ENCODE measurements around the gene NPHS1. TPM values are rescaled to one million over a fixed set of nuclear protein-coding genes. Genes with fewer than 3 reads are reported as not detected.

The NPHS1 gene
- total and polyA plus RNA-seq, 2 experiments from 2014 or later: not detected

DNA sequence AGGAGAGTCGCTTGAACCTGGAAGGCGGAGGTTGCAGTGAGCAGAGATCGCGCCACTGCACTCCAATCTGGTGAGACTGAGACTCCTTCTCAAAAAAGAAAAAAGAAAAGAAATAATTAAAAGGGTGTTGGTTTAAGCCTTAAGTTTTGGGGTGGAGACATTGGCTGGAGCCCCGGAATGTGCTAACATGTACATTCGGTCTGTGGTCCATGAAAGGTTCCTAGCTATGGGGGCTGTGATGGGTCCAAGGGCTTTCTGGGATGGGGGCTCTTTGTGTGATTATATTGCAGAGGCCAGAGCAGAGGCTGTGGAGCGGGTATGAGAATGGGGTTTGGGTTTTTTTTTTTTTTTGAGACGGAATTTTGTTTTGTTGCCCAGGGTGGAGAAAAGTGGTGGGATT is 33.6 kb upstream of the NPHS1 start:
- no peaks in the 10 kb centered on the region for H3K4me1 ChIP-seq (ENCODE audit: insufficient read depth)
- H3F3A ChIP-seq (ENCODE audit: insufficient read depth): peaks cover 11% of the 10 kb centered on the region; the same call in 1 of the 2 replicates
- H3K9me2 ChIP-seq (ENCODE audit: insufficient read depth): no peaks in the 10 kb centered on the region
- H3K79me2 ChIP-seq (ENCODE audit: insufficient read depth): no peaks in the 10 kb centered on the region
- no peak for TF ChIP-seq EZH2 (IDR thresholded peaks at IDR 0.05; ENCODE audit: insufficient read depth, poor library complexity, severe bottlenecking)
- no peak for TF ChIP-seq EZH2phosphoT487 (IDR thresholded peaks at IDR 0.05; ENCODE audit: insufficient read depth, low read depth)
- 90 to 94% methylated on average over 7 of the region's 8 CpGs for WGBS, 2 experiments (ENCODE audit: low coverage in 1 of 2, low lambda C conversion rate in 2 of 2, missing lambda C conversion rate in 2 of 2)
- no peaks in the 10 kb centered on the region for H3K27me3 ChIP-seq (replicated peaks; ENCODE audit: insufficient read depth)
- peaks cover 13% of the 10 kb centered on the region for H3K36me3 ChIP-seq (ENCODE audit: low read depth)
- H4K20me1 ChIP-seq (ENCODE audit: insufficient read depth): no peaks in the 10 kb centered on the region
- no peak overlapping the region for H3K9ac ChIP-seq
- in situ Hi-C loops (cut with MboI): no loop called here
- H3K4me3 ChIP-seq: no peak overlapping the region
- no peak overlapping the region for H3K4me2 ChIP-seq (ENCODE audit: unreplicated experiment)
- no peak overlapping the region for H3K27ac ChIP-seq
- no peak overlapping the region for H2AFZ ChIP-seq
- H3K9me3 ChIP-seq (ENCODE audit: low read depth): no peaks in the 10 kb centered on the region
- no peak for DNase-seq

DNA sequence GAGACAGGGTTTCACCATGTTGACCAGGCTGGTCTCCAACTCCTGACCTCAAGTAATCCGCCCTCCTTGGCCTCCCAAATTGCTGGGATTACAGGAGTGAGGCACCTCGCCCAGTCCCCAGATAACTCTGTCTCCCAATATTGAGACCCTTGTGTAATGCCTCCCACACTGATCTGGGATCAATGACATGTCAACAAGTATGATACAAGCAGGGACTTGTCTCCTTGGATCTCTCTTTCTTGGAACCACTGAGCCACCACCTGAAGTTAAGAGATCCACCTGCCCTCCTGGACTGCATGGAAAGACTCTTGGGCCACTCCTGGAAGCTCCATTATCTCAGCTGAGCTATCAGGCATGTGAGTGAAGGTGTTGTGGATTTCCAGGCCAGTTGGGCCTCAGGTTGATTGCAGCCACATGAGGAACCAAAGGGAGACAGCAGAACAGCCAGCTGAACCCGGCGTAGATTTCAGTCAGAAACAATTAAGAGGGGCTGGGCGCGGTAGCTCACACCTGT is 33.0 kb upstream of the NPHS1 start:
- in situ Hi-C loops (cut with MboI): no loop called here
- WGBS, 2 experiments (ENCODE audit: low coverage in 1 of 2, low lambda C conversion rate in 2 of 2, missing lambda C conversion rate in 2 of 2): 82 to 88% methylated on average over 6 of the region's 6 CpGs
- Histone ChIP-seq H3K36me3 (ENCODE audit: low read depth) (peaks cover 12% of the 10 kb centered on the region), H3F3A (ENCODE audit: insufficient read depth) (peaks cover 11% of the 10 kb centered on the region; the same call in 1 of the 2 replicates), H3K9ac (no peak overlapping the region), H3K4me2 (ENCODE audit: unreplicated experiment) (no peak overlapping the region), H3K27me3 (replicated peaks; ENCODE audit: insufficient read depth) (no peaks in the 10 kb centered on the region), H3K27ac (no peak overlapping the region), H4K20me1 (ENCODE audit: insufficient read depth) (no peaks in the 10 kb centered on the region), H3K79me2 (ENCODE audit: insufficient read depth) (no peaks in the 10 kb centered on the region), H3K9me2 (ENCODE audit: insufficient read depth) (no peaks in the 10 kb centered on the region), H3K4me1 (ENCODE audit: insufficient read depth) (no peaks in the 10 kb centered on the region), H3K9me3 (ENCODE audit: low read depth) (no peaks in the 10 kb centered on the region), H3K4me3 (no peak overlapping the region), H2AFZ (no peak overlapping the region)
- TF ChIP-seq EZH2phosphoT487 (IDR thresholded peaks at IDR 0.05; ENCODE audit: insufficient read depth, low read depth) (no peak), EZH2 (IDR thresholded peaks at IDR 0.05; ENCODE audit: insufficient read depth, poor library complexity, severe bottlenecking) (no peak)
- DNase-seq: no peak

DNA sequence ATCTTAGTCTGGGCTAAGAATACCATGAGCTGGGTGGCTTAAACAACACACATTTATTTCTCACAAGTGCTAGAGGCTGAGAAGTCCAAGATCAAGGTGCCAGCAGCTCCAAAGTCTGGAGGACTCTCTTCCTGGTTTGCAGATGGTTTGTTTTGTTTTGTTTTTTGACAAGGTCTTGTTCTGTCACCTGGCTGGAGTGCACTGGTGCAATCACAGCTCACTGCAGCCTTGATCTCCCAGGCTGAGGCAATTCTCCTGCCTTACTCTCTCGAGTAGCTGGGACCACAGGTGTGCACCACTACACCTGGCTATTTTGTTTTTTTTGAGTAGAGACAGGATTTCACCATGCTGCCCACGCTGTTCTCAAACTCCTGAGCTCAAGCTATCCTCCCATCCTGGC is 31.6 kb upstream of the NPHS1 start:
- no peaks in the 10 kb centered on the region for H3K79me2 ChIP-seq (ENCODE audit: insufficient read depth)
- 17 to 42% methylated on average over 2 of the region's 2 CpGs for WGBS, 2 experiments (ENCODE audit: low coverage in 1 of 2, low lambda C conversion rate in 2 of 2, missing lambda C conversion rate in 2 of 2)

DNA sequence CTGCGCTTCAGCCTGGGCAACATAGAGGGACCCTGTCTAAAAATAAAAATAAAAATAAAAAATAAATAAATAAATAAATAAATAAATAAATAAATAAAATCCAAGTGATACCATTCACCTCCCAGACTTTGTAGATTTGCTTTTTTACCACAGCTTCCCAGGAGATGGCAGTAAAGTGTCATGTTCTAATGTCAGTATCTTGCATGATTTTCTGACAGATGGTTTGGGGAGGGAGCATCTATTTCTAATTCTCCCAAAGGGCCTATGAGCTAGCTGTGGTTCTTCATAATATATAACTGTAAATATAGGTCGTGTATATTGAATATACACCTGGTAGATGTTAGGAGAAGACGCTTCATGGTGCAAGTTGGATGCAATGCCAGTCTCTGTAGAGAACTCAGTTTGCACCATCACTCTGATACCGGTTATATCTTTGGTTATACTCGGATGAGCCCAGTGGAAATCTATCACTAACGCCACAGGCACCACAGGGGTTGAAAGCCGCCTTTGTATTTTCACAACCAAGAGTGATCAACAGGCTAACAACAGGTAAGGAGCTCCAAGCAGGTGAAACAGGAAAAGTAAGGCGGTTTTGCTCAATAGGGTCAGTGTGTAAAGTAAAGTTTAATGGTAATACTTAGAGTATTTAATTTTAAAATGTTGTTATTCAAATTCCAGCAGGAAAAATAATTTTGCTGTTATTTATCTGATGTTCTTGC is 30.0 kb upstream of the NPHS1 start:
- Histone ChIP-seq H3K79me2 (ENCODE audit: insufficient read depth) (no peaks in the 10 kb centered on the region), H3F3A (ENCODE audit: insufficient read depth) (peaks cover 11% of the 10 kb centered on the region; the same call in 1 of the 2 replicates), H4K20me1 (ENCODE audit: insufficient read depth) (no peaks in the 10 kb centered on the region), H3K4me3 (no peak overlapping the region), H3K27ac (no peak overlapping the region), H3K4me2 (ENCODE audit: unreplicated experiment) (no peak overlapping the region), H3K9me3 (ENCODE audit: low read depth) (no peaks in the 10 kb centered on the region), H3K36me3 (ENCODE audit: low read depth) (no peaks in the 10 kb centered on the region; the same call in 1 of the 2 replicates), H3K27me3 (replicated peaks; ENCODE audit: insufficient read depth) (no peaks in the 10 kb centered on the region), H3K9ac (no peak overlapping the region), H3K9me2 (ENCODE audit: insufficient read depth) (no peaks in the 10 kb centered on the region), H3K4me1 (ENCODE audit: insufficient read depth) (peaks cover 4% of the 10 kb centered on the region; the same call in 1 of the 2 replicates), H2AFZ (no peak overlapping the region)
- peak; percentile 78 for DNase-seq
- no peak for TF ChIP-seq EZH2phosphoT487 (IDR thresholded peaks at IDR 0.05; ENCODE audit: insufficient read depth, low read depth)
- TF ChIP-seq EZH2 (IDR thresholded peaks at IDR 0.05; ENCODE audit: insufficient read depth, poor library complexity, severe bottlenecking): no peak
- in situ Hi-C loops (cut with MboI): loop anchor here (5.0 kb wide), 1 partner anchor 50 kb away; no protein-coding TSS in a partner anchor
- WGBS, 2 experiments (ENCODE audit: low coverage in 1 of 2, low lambda C conversion rate in 2 of 2, missing lambda C conversion rate in 2 of 2): 20 to 21% methylated on average over 8 of the region's 8 CpGs

More for the DNA sequence above, 31.6 kb upstream of the NPHS1 start:
- H3K27ac ChIP-seq: no peak overlapping the region
- DNase-seq: no peak
- H3K4me2 ChIP-seq (ENCODE audit: unreplicated experiment): no peak overlapping the region
- peaks cover 11% of the 10 kb centered on the region; the same call in 1 of the 2 replicates for H3F3A ChIP-seq (ENCODE audit: insufficient read depth)
- H3K9me2 ChIP-seq (ENCODE audit: insufficient read depth): no peaks in the 10 kb centered on the region
- peaks cover 3% of the 10 kb centered on the region; the same call in 1 of the 2 replicates for H3K36me3 ChIP-seq (ENCODE audit: low read depth)
- H4K20me1 ChIP-seq (ENCODE audit: insufficient read depth): no peaks in the 10 kb centered on the region
- in situ Hi-C loops (cut with MboI): loop anchor here (5.0 kb wide), 1 partner anchor 48 kb away; no protein-coding TSS in a partner anchor
- no peaks in the 10 kb centered on the region for H3K27me3 ChIP-seq (replicated peaks; ENCODE audit: insufficient read depth)
- no peak overlapping the region for H3K9ac ChIP-seq
- no peaks in the 10 kb centered on the region for H3K9me3 ChIP-seq (ENCODE audit: low read depth)
- H3K4me3 ChIP-seq: no peak overlapping the region
- no peak overlapping the region for H2AFZ ChIP-seq
- H3K4me1 ChIP-seq (ENCODE audit: insufficient read depth): peaks cover 4% of the 10 kb centered on the region; the same call in 1 of the 2 replicates
- no peak for TF ChIP-seq EZH2phosphoT487 (IDR thresholded peaks at IDR 0.05; ENCODE audit: insufficient read depth, low read depth)
- no peak for TF ChIP-seq EZH2 (IDR thresholded peaks at IDR 0.05; ENCODE audit: insufficient read depth, poor library complexity, severe bottlenecking)
